ENCODE data around the gene SMG6. TPM values are rescaled to one million over a fixed set of nuclear protein-coding genes. Genes with fewer than 3 reads are reported as not detected.

SMG6 gene
- total RNA-seq, 1 donor from 2014 or later: 39.7 TPM

- peak overlapping the region; percentile 34 for H3K27ac Mint-ChIP-seq (ENCODE audit: unreplicated experiment)
- peaks cover 5% of the 10 kb centered on the region for H3K9me3 Mint-ChIP-seq (ENCODE audit: unreplicated experiment)
- peaks cover 2% of the 10 kb centered on the region for H3K27me3 Mint-ChIP-seq (ENCODE audit: low read depth, unreplicated experiment)
- H3K4me1 ChIP-seq (ENCODE audit: insufficient read depth, low read length): peaks cover 41% of the 10 kb centered on the region
- H3K36me3 Mint-ChIP-seq (ENCODE audit: low read depth, unreplicated experiment): peaks cover 14% of the 10 kb centered on the region
- H3K9me3 ChIP-seq (ENCODE audit: insufficient read depth, low read depth, low read length): no peaks in the 10 kb centered on the region
- peaks cover 70% of the 10 kb centered on the region for H3K79me2 ChIP-seq (ENCODE audit: insufficient read depth, low read length)
- FAIRE-seq (no peak), DNase-seq (ENCODE audit: low read depth) (no peak)
- peaks cover 15% of the 10 kb centered on the region for H3K4me1 Mint-ChIP-seq (ENCODE audit: low read depth, unreplicated experiment)
- peaks cover 9% of the 10 kb centered on the region for H3K36me3 ChIP-seq (ENCODE audit: insufficient read depth, low read length)
- H4K20me1 ChIP-seq (ENCODE audit: insufficient read depth, low read length): peaks cover 38% of the 10 kb centered on the region
- H3K4me3 ChIP-seq (ENCODE audit: insufficient read depth, low read depth, low read length): peak overlapping the region; percentile 78
- no peak for TF ChIP-seq EZH2 (IDR thresholded peaks at IDR 0.05; ENCODE audit: insufficient read depth, low read length)
- no peak for TF ChIP-seq CTCF (IDR thresholded peaks at IDR 0.05; ENCODE audit: insufficient read depth, low read depth, low read length)
- H3K4me2 ChIP-seq (ENCODE audit: low read length): peak overlapping the region; percentile 86
- peak overlapping the region; percentile 83 for H3K27ac ChIP-seq (ENCODE audit: low read depth, low read length)
- H3K27me3 ChIP-seq (ENCODE audit: insufficient read depth, low read length): no peaks in the 10 kb centered on the region
- no peak overlapping the region for H2AFZ ChIP-seq (ENCODE audit: low read depth, low read length)
- peak overlapping the region; percentile 64 for H3K4me3 Mint-ChIP-seq (ENCODE audit: unreplicated experiment)
- H3K9ac ChIP-seq (ENCODE audit: low read length): peak overlapping the region; percentile 93
Measured at GRCh38 chr17:2056206-2057174, 247.1 kb downstream of the SMG6 start.

- FAIRE-seq: no peak
- peaks cover 11% of the 10 kb centered on the region for H3K4me1 Mint-ChIP-seq (ENCODE audit: low read depth, unreplicated experiment)
- peaks cover 5% of the 10 kb centered on the region for H3K9me3 Mint-ChIP-seq (ENCODE audit: unreplicated experiment)
- TF ChIP-seq CTCF (IDR thresholded peaks at IDR 0.05; ENCODE audit: insufficient read depth, low read depth, low read length): no peak
- TF ChIP-seq EZH2 (IDR thresholded peaks at IDR 0.05; ENCODE audit: insufficient read depth, low read length): no peak
- Histone ChIP-seq H3K9ac (ENCODE audit: low read length) (peak overlapping the region; percentile 93), H4K20me1 (ENCODE audit: insufficient read depth, low read length) (peaks cover 40% of the 10 kb centered on the region), H3K9me3 (ENCODE audit: insufficient read depth, low read depth, low read length) (no peaks in the 10 kb centered on the region), H3K79me2 (ENCODE audit: insufficient read depth, low read length) (peaks cover 61% of the 10 kb centered on the region), H3K4me2 (ENCODE audit: low read length) (peak overlapping the region; percentile 86), H3K36me3 (ENCODE audit: insufficient read depth, low read length) (peaks cover 9% of the 10 kb centered on the region), H3K27me3 (ENCODE audit: insufficient read depth, low read length) (no peaks in the 10 kb centered on the region), H3K4me1 (ENCODE audit: insufficient read depth, low read length) (peaks cover 36% of the 10 kb centered on the region), H3K27ac (ENCODE audit: low read depth, low read length) (peak overlapping the region; percentile 87), H3K4me3 (ENCODE audit: insufficient read depth, low read depth, low read length) (peak overlapping the region; percentile 78), H2AFZ (ENCODE audit: low read depth, low read length) (no peak overlapping the region)
- H3K4me3 Mint-ChIP-seq (ENCODE audit: unreplicated experiment): no peak overlapping the region
- no peak for DNase-seq (ENCODE audit: low read depth)
- peaks cover 2% of the 10 kb centered on the region for H3K27me3 Mint-ChIP-seq (ENCODE audit: low read depth, unreplicated experiment)
- H3K27ac Mint-ChIP-seq (ENCODE audit: unreplicated experiment): no peak overlapping the region
- peaks cover 10% of the 10 kb centered on the region for H3K36me3 Mint-ChIP-seq (ENCODE audit: low read depth, unreplicated experiment)
Measured at GRCh38 chr17:2055292-2056205, 248.0 kb downstream of the SMG6 start.

Data from astrocyte (in vitro differentiated cells and primary cell).